Activated CD8-positive, alpha-beta memory T cell treated with anti-CD3 and anti-CD28 coated beads, Interleukin-2, amount 50 U/mL, for 24 hours (primary cell): ENCODE results near the gene SEZ6L2.
"Not testable (repeated sequence)": the region's sequence is repeated elsewhere in the genome, so short reads cannot be mapped to it uniquely, and the experiment has no call there.

Experiments
- DNase-seq: peaks from one replicate; pipeline ENCODE4 v3.0.0-alpha.2; 2020; ENCODE audit errors: extremely low read depth

SEZ6L2 gene

GRCh38 chr16:29910819-29911675 lies 11.7 kb upstream of the SEZ6L2 start:
- no peak for DNase-seq

GRCh38 chr16:29909851-29910250 lies 10.5 kb upstream of the SEZ6L2 start:
- DNase-seq = not testable (repeated sequence)

- no peak for DNase-seq
Measured at GRCh38 chr16:29909391-29909790, 10.0 kb upstream of the SEZ6L2 start.

GRCh38 chr16:29908719-29909220 lies 9.4 kb upstream of the SEZ6L2 start:
- no peak for DNase-seq

GRCh38 chr16:29907973-29908372 lies 8.6 kb upstream of the SEZ6L2 start:
- no peak for DNase-seq

- DNase-seq = no peak
Measured at GRCh38 chr16:29906520-29907244, 7.3 kb upstream of the SEZ6L2 start.

- DNase-seq = no peak
Measured at GRCh38 chr16:29905668-29906067, 6.3 kb upstream of the SEZ6L2 start.

- no peak for DNase-seq
Measured at GRCh38 chr16:29904947-29905346, 5.6 kb upstream of the SEZ6L2 start.

- DNase-seq = no peak
Measured at GRCh38 chr16:29903590-29903989, 4.2 kb upstream of the SEZ6L2 start.

GRCh38 chr16:29901607-29901945 lies 2.2 kb upstream of the SEZ6L2 start:
- DNase-seq = no peak

GRCh38 chr16:29900888-29901606 lies 1.7 kb upstream of the SEZ6L2 start:
- no peak for DNase-seq

GRCh38 chr16:29900102-29900887 lies 945 bp upstream of the SEZ6L2 start, which contains the start of gene ASPHD1:
ASPHD1 (plus strand) TSS chr16:29900488; CDS start chr16:29900972, 484 bp downstream.
- DNase-seq = no peak

GRCh38 chr16:29898804-29899515 lies 390 bp downstream of the SEZ6L2 start:
- DNase-seq = no peak

- no peak for DNase-seq
Measured at GRCh38 chr16:29898135-29898803, 1.1 kb downstream of the SEZ6L2 start.

- DNase-seq = no peak
Measured at GRCh38 chr16:29897333-29897732, 2.0 kb downstream of the SEZ6L2 start.

GRCh38 chr16:29896841-29897240 lies 2.5 kb downstream of the SEZ6L2 start:
- no peak for DNase-seq

GRCh38 chr16:29894352-29894751 lies 5.0 kb downstream of the SEZ6L2 start:
- DNase-seq = no peak

- no peak for DNase-seq
Measured at GRCh38 chr16:29893553-29893952, 5.8 kb downstream of the SEZ6L2 start.

- DNase-seq = no peak
Measured at GRCh38 chr16:29892458-29892813, 6.9 kb downstream of the SEZ6L2 start.
